Suprapubic skin (tissue), 4 donors: ENCODE measurements around the gene PHLDA1. TPM values are rescaled to one million over a fixed set of nuclear protein-coding genes. Genes with fewer than 3 reads are reported as not detected.

Experiments
- DNase-seq, 2 donors: peaks; one replicate each; pipeline ENCODE4 v3.0.0-alpha.2; 2019; ENCODE audit warnings: low spot score in 2 of 2
- H3K27ac ChIP-seq: fragments of 200-600 bp; sonication (generic); one replicate; pipeline ENCODE4 v1.5.1; 2019
- H3K27me3 ChIP-seq: fragments of 200-600 bp; sonication (generic); one replicate; pipeline ENCODE4 v1.5.1; 2019
- H3K36me3 ChIP-seq: fragments of 200-600 bp; sonication (generic); one replicate; pipeline ENCODE4 v1.5.1; 2019
- H3K4me1 ChIP-seq: fragments of 200-600 bp; sonication (generic); one replicate; pipeline ENCODE4 v1.5.1; 2019
- H3K4me3 ChIP-seq: fragments of 200-600 bp; sonication (generic); one replicate; pipeline ENCODE4 v1.5.1; 2019; ENCODE audit warnings: mild to moderate bottlenecking
- H3K9me3 ChIP-seq: fragments of 200-600 bp; sonication (generic); one replicate; pipeline ENCODE4 v1.5.1; 2019
- EP300 ChIP-seq: sonication (generic); formaldehyde crosslinking; IDR thresholded peaks from one replicate; pipeline ENCODE4 v1.6.1; 2017; ENCODE audit warnings: antibody characterized with exemption
- POLR2A ChIP-seq, 2 donors: fragments of 450-650 bp; IDR thresholded peaks; one replicate each; pipeline ENCODE4 v1.6.1; 2017; ENCODE audit warnings: antibody characterized with exemption in 2 of 2, mild to moderate bottlenecking in 2 of 2, moderate library complexity in 2 of 2
- POLR2AphosphoS5 ChIP-seq, 3 donors: sonication (generic); formaldehyde crosslinking; IDR thresholded peaks; one replicate each; pipeline ENCODE4 v1.6.1; 2017; ENCODE audit warnings: antibody characterized with exemption in 3 of 3
- WGBS: methylation state at CpG from one replicate; pipeline ENCODE4 v1.1.5; 2018; 5-methylcytosine and 5-hydroxymethylcytosine counted together
- total RNA-seq, 4 donors: library from RNA; depleted of rRNA; stranded (reverse); fragments of >200 nt; gene quantifications; one replicate each; pipeline ENCODE4 v1.1.0, GENCODE V29; 2016
- TF ChIP-seq, protein P1 (sequence below), 2 donors: fragments of 200-600 bp in 1 of 2; fragments of 450-650 bp in 1 of 2; sonication (generic) in 1 of 2; IDR thresholded peaks; one replicate each; pipeline ENCODE4 v1.5.1; 2016 to 2019; ENCODE audit warnings: antibody characterized with exemption in 2 of 2, mild to moderate bottlenecking in 1 of 2, moderate library complexity in 1 of 2

Gene PHLDA1
- total RNA-seq, 4 donors from 2014 or later, result 16.4 to 31.2 (median 23.3) TPM

DNA sequence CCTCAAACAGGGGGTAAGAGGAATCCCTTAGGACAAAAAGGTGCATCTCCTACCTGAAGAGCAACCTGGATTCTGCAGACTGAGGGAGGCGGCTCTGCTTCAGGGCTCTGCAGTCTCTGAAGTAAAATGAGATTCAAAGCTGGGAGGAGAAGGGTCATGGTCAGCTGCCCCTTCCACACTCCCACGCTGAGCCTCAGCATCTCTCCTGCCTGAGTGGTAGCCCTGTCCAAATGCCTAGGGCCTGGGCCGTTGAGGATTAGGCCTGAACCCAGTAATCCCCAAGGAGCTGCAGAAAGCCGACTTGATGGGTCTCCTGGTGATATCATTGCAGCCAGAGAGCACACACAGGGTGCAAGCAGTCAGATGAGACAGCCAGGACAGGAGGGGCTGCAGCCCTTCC lies 18.9 kb downstream of the PHLDA1 start:
- no peaks in the 10 kb centered on the region for H3K27me3 ChIP-seq
- H3K4me1 ChIP-seq, result no peaks in the 10 kb centered on the region
- no peak for DNase-seq
- no peak overlapping the region for H3K27ac ChIP-seq
- no peak for TF ChIP-seq POLR2A (IDR thresholded peaks at IDR 0.05)
- no peaks in the 10 kb centered on the region for H3K9me3 ChIP-seq
- no peak overlapping the region for H3K4me3 ChIP-seq
- WGBS, result 91% methylated on average over 4 of the region's 4 CpGs
- no peaks in the 10 kb centered on the region for H3K36me3 ChIP-seq

DNA sequence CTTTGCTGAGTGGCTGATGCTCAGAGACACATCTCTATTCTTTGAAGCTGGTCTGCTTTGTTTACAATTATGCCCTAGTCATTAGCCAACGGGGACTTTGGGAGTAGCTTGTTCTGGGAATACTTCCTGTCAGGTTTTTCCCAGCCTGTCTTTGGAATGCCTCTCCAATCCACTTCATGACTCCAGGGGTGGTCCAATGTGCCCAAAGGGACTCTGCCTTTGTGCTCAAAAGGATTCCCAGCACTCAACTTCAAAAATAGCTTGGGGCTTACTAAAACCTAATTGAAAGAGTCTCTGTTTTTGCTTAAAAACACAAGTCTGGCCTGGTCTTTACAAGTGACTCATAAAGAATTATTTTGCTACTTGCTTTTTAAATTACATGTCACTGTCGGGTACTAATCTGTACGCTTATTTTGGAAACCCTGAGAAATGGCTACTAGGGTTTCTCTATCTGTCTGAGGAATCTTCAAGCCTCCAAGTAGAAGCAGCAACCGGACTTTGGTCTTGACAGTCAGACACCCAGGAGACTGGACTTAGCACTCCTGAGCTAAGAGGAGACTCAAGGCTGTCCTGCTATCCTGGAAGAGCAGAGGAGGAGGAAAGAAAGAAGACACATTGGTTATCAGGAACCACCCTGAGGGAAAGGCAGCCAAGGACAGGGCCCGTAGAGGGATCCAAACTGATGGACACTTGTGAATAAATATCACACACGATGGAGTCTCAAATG lies 20.7 kb downstream of the PHLDA1 start:
- Histone ChIP-seq H3K4me1 (no peaks in the 10 kb centered on the region), H3K36me3 (no peaks in the 10 kb centered on the region), H3K9me3 (no peaks in the 10 kb centered on the region), H3K27me3 (no peaks in the 10 kb centered on the region), H3K27ac (no peak overlapping the region), H3K4me3 (no peak overlapping the region)
- TF ChIP-seq, protein P1, sequence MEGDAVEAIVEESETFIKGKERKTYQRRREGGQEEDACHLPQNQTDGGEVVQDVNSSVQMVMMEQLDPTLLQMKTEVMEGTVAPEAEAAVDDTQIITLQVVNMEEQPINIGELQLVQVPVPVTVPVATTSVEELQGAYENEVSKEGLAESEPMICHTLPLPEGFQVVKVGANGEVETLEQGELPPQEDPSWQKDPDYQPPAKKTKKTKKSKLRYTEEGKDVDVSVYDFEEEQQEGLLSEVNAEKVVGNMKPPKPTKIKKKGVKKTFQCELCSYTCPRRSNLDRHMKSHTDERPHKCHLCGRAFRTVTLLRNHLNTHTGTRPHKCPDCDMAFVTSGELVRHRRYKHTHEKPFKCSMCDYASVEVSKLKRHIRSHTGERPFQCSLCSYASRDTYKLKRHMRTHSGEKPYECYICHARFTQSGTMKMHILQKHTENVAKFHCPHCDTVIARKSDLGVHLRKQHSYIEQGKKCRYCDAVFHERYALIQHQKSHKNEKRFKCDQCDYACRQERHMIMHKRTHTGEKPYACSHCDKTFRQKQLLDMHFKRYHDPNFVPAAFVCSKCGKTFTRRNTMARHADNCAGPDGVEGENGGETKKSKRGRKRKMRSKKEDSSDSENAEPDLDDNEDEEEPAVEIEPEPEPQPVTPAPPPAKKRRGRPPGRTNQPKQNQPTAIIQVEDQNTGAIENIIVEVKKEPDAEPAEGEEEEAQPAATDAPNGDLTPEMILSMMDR (IDR thresholded peaks at IDR 0.05), result no peak
- TF ChIP-seq POLR2A (IDR thresholded peaks at IDR 0.05), result no peak
- no peak for TF ChIP-seq EP300
- TF ChIP-seq POLR2AphosphoS5 (IDR thresholded peaks at IDR 0.05), result no peak
- DNase-seq, result no peak
- 67% methylated on average over 6 of the region's 6 CpGs for WGBS

DNA sequence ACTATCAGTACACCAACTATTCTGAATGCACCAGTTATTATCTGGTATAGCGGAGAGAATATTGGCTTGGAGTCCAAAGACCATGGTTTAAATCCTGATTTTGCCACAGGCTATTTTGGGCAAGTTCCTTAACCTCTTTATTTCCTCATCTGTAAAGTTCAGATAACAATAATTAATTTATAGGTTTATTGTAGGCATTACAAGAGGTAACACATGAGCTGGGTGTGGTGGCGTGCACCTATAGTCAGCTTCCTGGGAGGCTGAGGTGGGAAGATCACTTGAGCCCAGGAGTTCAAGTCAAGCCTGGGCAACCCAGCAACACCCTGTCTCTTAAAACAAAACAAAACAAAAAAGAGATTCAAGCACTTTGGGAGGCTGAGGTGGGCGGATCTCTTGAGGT lies 23.1 kb downstream of the PHLDA1 start:
- Histone ChIP-seq H3K27me3 (no peaks in the 10 kb centered on the region), H3K27ac (no peak overlapping the region), H3K9me3 (no peaks in the 10 kb centered on the region), H3K4me1 (no peaks in the 10 kb centered on the region), H3K4me3 (no peak overlapping the region), H3K36me3 (no peaks in the 10 kb centered on the region)
- 89% methylated on average over 3 of the region's 3 CpGs for WGBS
- no peak for DNase-seq
- TF ChIP-seq, protein P1 (IDR thresholded peaks at IDR 0.05), result no peak
- TF ChIP-seq POLR2A (IDR thresholded peaks at IDR 0.05), result no peak
- no peak for TF ChIP-seq POLR2AphosphoS5 (IDR thresholded peaks at IDR 0.05)
- TF ChIP-seq EP300, result no peak

DNA sequence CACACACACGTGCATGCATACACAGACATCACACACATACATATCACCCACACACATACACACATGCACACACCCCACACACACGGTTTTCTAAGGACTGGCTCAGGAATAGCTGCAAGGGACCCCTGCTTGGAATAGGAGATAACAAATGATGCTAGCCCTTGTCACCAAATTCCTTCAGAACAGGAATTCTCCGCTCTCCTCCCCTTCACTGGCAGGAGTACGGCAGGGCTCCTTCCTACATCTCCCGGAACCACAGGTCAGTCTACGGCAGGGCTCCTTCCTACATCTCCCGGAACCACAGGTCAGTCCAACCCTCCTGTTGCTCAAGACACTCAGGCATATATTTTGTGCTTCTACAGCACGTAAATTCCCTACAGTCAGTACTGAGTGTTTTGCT lies 23.9 kb downstream of the PHLDA1 start:
- no peaks in the 10 kb centered on the region for H3K4me1 ChIP-seq
- 93% methylated on average over 8 of the region's 8 CpGs for WGBS
- H3K27ac ChIP-seq, result no peak overlapping the region
- H3K27me3 ChIP-seq, result no peaks in the 10 kb centered on the region
- no peaks in the 10 kb centered on the region for H3K9me3 ChIP-seq
- DNase-seq, result no peak
- no peak for TF ChIP-seq EP300
- TF ChIP-seq POLR2AphosphoS5 (IDR thresholded peaks at IDR 0.05), result no peak
- TF ChIP-seq, protein P1 (IDR thresholded peaks at IDR 0.05), result no peak
- no peak for TF ChIP-seq POLR2A (IDR thresholded peaks at IDR 0.05)
- H3K4me3 ChIP-seq, result no peak overlapping the region
- no peaks in the 10 kb centered on the region for H3K36me3 ChIP-seq

DNA sequence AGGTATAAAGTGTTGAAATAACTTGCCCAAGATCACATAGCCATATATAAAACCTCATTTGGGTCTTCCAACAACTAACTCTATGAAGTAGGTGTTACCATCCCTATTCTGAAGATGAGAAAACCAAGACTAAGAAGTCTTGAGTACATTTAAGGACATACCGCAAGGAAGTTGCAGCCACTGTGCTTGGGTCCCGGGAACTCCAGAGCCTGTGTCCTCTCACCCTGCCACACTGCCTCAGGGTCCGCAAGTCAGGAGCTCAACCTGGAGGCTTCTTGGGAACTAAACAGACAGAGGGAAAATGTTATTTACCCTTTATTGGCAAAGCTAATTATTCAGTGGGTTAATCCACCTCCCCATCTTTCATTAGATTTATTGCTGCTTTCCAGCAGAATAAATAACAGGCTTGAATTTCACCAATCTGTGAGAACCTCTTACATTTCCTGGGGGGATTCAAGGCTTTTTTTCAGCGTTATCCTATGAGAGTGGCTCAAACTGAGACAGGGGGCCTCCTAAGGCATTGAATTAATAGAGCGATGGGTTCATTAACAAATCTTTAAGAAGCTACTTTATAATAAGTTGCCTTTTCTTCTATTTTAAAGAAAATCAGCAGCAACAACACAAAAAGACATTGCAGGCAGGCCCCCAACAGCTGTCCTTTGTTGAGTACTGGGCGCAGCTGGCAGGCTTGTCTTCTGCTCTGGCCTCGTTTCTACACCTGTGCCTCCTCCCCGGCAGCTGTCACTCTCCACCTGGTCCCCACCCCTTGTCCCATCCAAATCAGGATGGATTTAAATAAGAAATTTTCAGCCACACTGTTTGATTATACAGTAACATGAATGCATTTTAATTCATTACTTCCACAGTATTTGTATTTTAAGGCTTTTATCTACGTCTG lies 25.3 kb downstream of the PHLDA1 start:
- Histone ChIP-seq H3K4me1 (no peaks in the 10 kb centered on the region), H3K4me3 (no peak overlapping the region), H3K9me3 (no peaks in the 10 kb centered on the region), H3K27ac (no peak overlapping the region), H3K36me3 (no peaks in the 10 kb centered on the region), H3K27me3 (no peaks in the 10 kb centered on the region)
- TF ChIP-seq EP300 (no peak), POLR2A (IDR thresholded peaks at IDR 0.05) (no peak)
- 87% methylated on average over 9 of the region's 9 CpGs for WGBS
- DNase-seq, result no peak

DNA sequence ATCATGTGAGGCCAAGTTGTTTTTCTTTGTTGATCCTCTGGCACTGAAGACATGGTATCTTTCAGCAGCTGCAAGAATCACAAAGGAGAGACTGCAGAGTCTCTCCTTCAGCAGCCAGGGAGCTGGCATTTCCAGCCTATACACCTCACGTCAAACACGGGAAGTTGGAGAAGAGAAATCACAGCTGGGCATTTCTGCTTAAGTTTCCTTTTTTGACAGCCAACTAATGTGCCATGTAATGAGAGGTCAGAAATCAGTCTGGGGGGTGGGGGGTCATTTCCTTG lies 28.3 kb downstream of the PHLDA1 start:
- 87% methylated on average over 2 of the region's 2 CpGs for WGBS
- no peak overlapping the region for H3K27ac ChIP-seq

More for the DNA sequence above, 28.3 kb downstream of the PHLDA1 start:
- Histone ChIP-seq H3K4me3 (no peak overlapping the region), H3K36me3 (no peaks in the 10 kb centered on the region), H3K9me3 (no peaks in the 10 kb centered on the region), H3K27me3 (no peaks in the 10 kb centered on the region), H3K4me1 (no peaks in the 10 kb centered on the region)
- DNase-seq, result no peak
- TF ChIP-seq POLR2AphosphoS5 (IDR thresholded peaks at IDR 0.05) (no peak), POLR2A (IDR thresholded peaks at IDR 0.05) (no peak), EP300 (no peak)
- TF ChIP-seq, protein P1 (IDR thresholded peaks at IDR 0.05), result no peak
